Kidney glomerular epithelial cell (primary cell): ENCODE data around the gene SMIM17.
A peak's percentile ranks its signal among the peaks of the same experiment; 100 is the strongest.

ENCODE experiments used
- DNase-seq: peaks from one replicate; lab custom pipeline; 2025; lab: John Stamatoyannopoulos, UW

Gene SMIM17

GRCh38 chr19:56642711-56643459, at the start of gene SMIM17:
TSS of gene SMIM17 (plus strand) at chr19:56643159. CDS start at chr19:56645668, 2,509 bp downstream.
- DNase-seq: no peak

GRCh38 chr19:56594446-56594782, 48.5 kb upstream of the SMIM17 start:
- no peak for DNase-seq

GRCh38 chr19:56594783-56595547, 48.0 kb upstream of the SMIM17 start, which contains the start of gene ZNF71:
TSS of gene ZNF71 (plus strand) at chr19:56595302. CDS start at chr19:56601559, 6,257 bp downstream.
- DNase-seq: peak; percentile 90

- DNase-seq: peak; percentile 49
Measured at GRCh38 chr19:56595548-56595899, 47.4 kb upstream of the SMIM17 start.

- DNase-seq: no peak
Measured at GRCh38 chr19:56596676-56597075, 46.3 kb upstream of the SMIM17 start.

- no peak for DNase-seq
Measured at GRCh38 chr19:56597696-56598095, 45.3 kb upstream of the SMIM17 start.

GRCh38 chr19:56601375-56601774, 41.6 kb upstream of the SMIM17 start:
- DNase-seq: no peak

GRCh38 chr19:56603829-56604228, 39.1 kb upstream of the SMIM17 start:
- no peak for DNase-seq

GRCh38 chr19:56608274-56608964, 34.5 kb upstream of the SMIM17 start:
- DNase-seq: no peak

GRCh38 chr19:56611288-56611687, 31.7 kb upstream of the SMIM17 start:
- no peak for DNase-seq

GRCh38 chr19:56612737-56613136, 30.2 kb upstream of the SMIM17 start:
- DNase-seq: no peak

- no peak for DNase-seq
Measured at GRCh38 chr19:56613639-56614038, 29.3 kb upstream of the SMIM17 start.

- DNase-seq: no peak
Measured at GRCh38 chr19:56617531-56617930, 25.4 kb upstream of the SMIM17 start.

GRCh38 chr19:56619121-56619520, 23.8 kb upstream of the SMIM17 start:
- no peak for DNase-seq

- no peak for DNase-seq
Measured at GRCh38 chr19:56622374-56622773, 20.6 kb upstream of the SMIM17 start.

- DNase-seq: no peak
Measured at GRCh38 chr19:56623006-56623405, 20.0 kb upstream of the SMIM17 start.

GRCh38 chr19:56625708-56626107, 17.3 kb upstream of the SMIM17 start:
- no peak for DNase-seq

- DNase-seq: no peak
Measured at GRCh38 chr19:56633021-56633420, 9.9 kb upstream of the SMIM17 start.

GRCh38 chr19:56637976-56638555, 4.9 kb upstream of the SMIM17 start:
- DNase-seq: peak; percentile 63

- DNase-seq: no peak
Measured at GRCh38 chr19:56639217-56639616, 3.7 kb upstream of the SMIM17 start.

- DNase-seq: no peak
Measured at GRCh38 chr19:56643460-56643955, 549 bp downstream of the SMIM17 start.

- DNase-seq: no peak
Measured at GRCh38 chr19:56654151-56654550, 11.2 kb downstream of the SMIM17 start.
